ENCODE results near the gene TMEM156.

TMEM156 gene

GRCh38 chr4:39032218-39033085 lies at the start of gene TMEM156:
Gene TMEM156, minus strand, starts transcription at chr4:39032409. Its CDS starts 96 bp downstream, at chr4:39032313.
- no peak for DNase-seq (ENCODE audit: low spot score)
- Histone ChIP-seq H3K27ac (no peak within 1 kb of the TSS), H3K4me3 (no peak within 1 kb of the TSS)
- TF ChIP-seq CTCF (IDR thresholded peaks at IDR 0.05) = no peak

GRCh38 chr4:39078829-39079228 lies 46.6 kb upstream of the TMEM156 start:
- DNase-seq (ENCODE audit: low spot score) = no peak
- H3K4me3 ChIP-seq = no peak overlapping the region
- TF ChIP-seq CTCF (IDR thresholded peaks at IDR 0.05) = no peak
- H3K27ac ChIP-seq = no peak overlapping the region

GRCh38 chr4:39068907-39069306 lies 36.7 kb upstream of the TMEM156 start:
- Histone ChIP-seq H3K27ac (no peak overlapping the region), H3K4me3 (no peak overlapping the region)
- TF ChIP-seq CTCF (IDR thresholded peaks at IDR 0.05) = no peak
- no peak for DNase-seq (ENCODE audit: low spot score)

DNA sequence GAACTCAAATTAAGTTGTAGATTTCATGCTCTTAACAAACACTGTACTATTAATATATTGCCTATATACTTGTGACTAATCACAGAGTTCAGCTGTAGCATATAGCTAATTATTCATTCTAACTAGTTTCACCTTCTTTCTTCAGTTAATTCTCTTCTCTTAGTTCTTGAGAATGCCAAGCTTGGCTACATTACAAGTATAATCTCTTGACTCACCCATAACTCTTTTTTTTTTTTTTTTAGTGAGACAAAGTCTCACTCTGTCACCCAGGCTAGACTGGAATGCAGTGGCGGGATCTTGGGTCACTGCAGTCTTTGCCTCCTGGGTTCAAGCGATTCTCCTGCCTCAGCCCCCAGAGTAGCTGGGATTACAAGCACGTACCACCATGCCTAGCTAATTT lies 35.2 kb upstream of the TMEM156 start:
- Histone ChIP-seq H3K4me3 (no peak overlapping the region), H3K27ac (no peak overlapping the region)
- no peak for TF ChIP-seq CTCF (IDR thresholded peaks at IDR 0.05)
- no peak for DNase-seq (ENCODE audit: low spot score)

GRCh38 chr4:39067031-39067430 lies 34.8 kb upstream of the TMEM156 start:
- no peak for TF ChIP-seq CTCF (IDR thresholded peaks at IDR 0.05)
- Histone ChIP-seq H3K27ac (no peak overlapping the region), H3K4me3 (no peak overlapping the region)
- DNase-seq (ENCODE audit: low spot score) = no peak

DNA sequence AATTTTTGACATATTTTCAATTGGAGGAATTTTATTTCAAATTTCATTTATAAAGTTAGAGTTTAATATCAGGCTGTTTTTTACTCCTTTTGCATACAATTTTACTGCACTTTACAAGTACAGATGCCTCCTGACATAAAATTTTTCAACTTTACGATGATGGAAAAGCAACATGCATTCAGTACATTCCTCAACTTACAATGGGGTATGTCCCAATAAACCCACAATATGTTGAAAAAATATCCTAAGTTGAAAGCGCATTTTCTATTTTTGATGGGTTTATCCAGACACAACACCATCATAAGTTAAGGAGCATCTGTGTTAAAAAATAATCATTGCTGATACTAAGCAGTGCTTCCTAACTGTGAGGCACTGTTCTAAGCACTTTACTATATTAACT lies 34.2 kb upstream of the TMEM156 start:
- H3K4me3 ChIP-seq = no peak overlapping the region
- no peak for DNase-seq (ENCODE audit: low spot score)
- no peak for TF ChIP-seq CTCF (IDR thresholded peaks at IDR 0.05)
- H3K27ac ChIP-seq = no peak overlapping the region

DNA sequence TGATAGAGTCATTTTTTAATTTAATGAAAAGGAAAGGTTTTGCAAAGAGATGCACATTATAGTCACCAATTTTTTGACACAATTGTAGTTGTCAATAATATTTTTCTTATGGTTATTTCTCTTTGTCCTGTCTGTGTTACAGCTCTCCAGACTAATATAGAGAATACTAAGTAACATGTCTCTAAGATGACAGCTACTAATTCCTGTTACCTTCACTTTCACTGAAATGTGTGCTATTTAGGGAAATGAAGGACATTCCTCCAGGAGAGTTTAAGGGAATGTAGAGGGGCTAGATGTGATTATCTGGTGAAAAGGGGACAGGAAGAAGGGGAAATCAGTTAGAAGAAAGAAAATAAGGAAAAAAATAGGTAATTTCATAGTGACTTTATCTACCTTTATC lies 31.2 kb upstream of the TMEM156 start:
- H3K27ac ChIP-seq = no peak overlapping the region

More for the DNA sequence above, 31.2 kb upstream of the TMEM156 start:
- H3K4me3 ChIP-seq = no peak overlapping the region
- no peak for TF ChIP-seq CTCF (IDR thresholded peaks at IDR 0.05)
- no peak for DNase-seq (ENCODE audit: low spot score)
